Activated CD4-positive, alpha-beta memory T cell treated with anti-CD3 and anti-CD28 coated beads for 36 hours (primary cell): ENCODE results near the gene CARD19. TPM values are rescaled to one million over a fixed set of nuclear protein-coding genes. Genes with fewer than 3 reads are reported as not detected.

ENCODE experiments used
- CTCF ChIA-PET: fragments of 350-600 bp; sonication (Branson Sonifier 250); formaldehyde crosslinking; loops from one replicate; lab custom pipeline; 2021; ENCODE audit warnings: antibody characterized with exemption, inconsistent platforms; lab: Charles Lee
- POLR2A ChIA-PET: fragments of 350-600 bp; sonication (Branson Sonifier 250); formaldehyde crosslinking; loops from one replicate; lab custom pipeline; 2021; ENCODE audit warnings: antibody characterized with exemption; lab: Charles Lee
- DNase-seq: peaks from one replicate; pipeline ENCODE4 v3.0.0-alpha.2; 2020
- H3K27ac Mint-ChIP-seq: one replicate; pipeline ENCODE4 v1.8.0; 2021; ENCODE audit warnings: mixed read lengths
- H3K27me3 Mint-ChIP-seq: one replicate; pipeline ENCODE4 v1.8.0; 2021; ENCODE audit warnings: mixed read lengths
- H3K36me3 Mint-ChIP-seq: one replicate; pipeline ENCODE4 v1.8.0; 2021; ENCODE audit warnings: mixed read lengths
- H3K4me1 Mint-ChIP-seq: one replicate; pipeline ENCODE4 v1.8.0; 2021; ENCODE audit warnings: low read depth, mixed read lengths
- H3K4me3 Mint-ChIP-seq: one replicate; pipeline ENCODE4 v1.8.0; 2021; ENCODE audit warnings: mild to moderate bottlenecking, mixed read lengths
- H3K9me3 Mint-ChIP-seq: one replicate; pipeline ENCODE4 v1.8.0; 2021; ENCODE audit warnings: mixed read lengths
- intact Hi-C: fragments of 100-400 bp; cut with micrococcal nuclease; formaldehyde crosslinking; loops from one replicate; pipeline ENCODE4 v1.15.1; 2023
- total RNA-seq, 2 experiments: library from RNA; stranded (reverse); gene quantifications; one replicate each; pipeline ENCODE4 v1.2.3, GENCODE V29; 2021

CARD19 gene
- total RNA-seq: 10 to 100 TPM; 77.9 to 80.0 TPM

GRCh38 chr9:93096131-93096802 is at the start of gene CARD19:
Gene CARD19, plus strand, starts transcription at chr9:93096217. Its CDS starts 129 bp downstream, at chr9:93096346.
- CTCF ChIA-PET: interaction anchor here (1.1 to 5.6 kb wide), 4 partner anchors 12 to 141 kb away, joined by 3 to 39 read pairs (median 6); no protein-coding TSS in a partner anchor
- peaks cover 70% of the 10 kb centered on the region for H3K4me1 Mint-ChIP-seq
- peak; percentile 66 for DNase-seq
- intact Hi-C loops: loop anchor here (2.0 to 10.0 kb wide), 7 partner anchors 39 to 471 kb away; partner anchors contain the start of genes BICD2, FAM120A, FAM120AOS and NINJ1
- H3K27me3 Mint-ChIP-seq: no peaks in the 10 kb centered on the region
- peaks cover 16% of the 10 kb centered on the region for H3K9me3 Mint-ChIP-seq
- POLR2A ChIA-PET: interaction anchor here (1.5 to 1.8 kb wide), 2 partner anchors 13 to 32 kb away, joined by 6 to 10 read pairs; no protein-coding TSS in a partner anchor
- peak within 1 kb of the TSS; percentile 88 for H3K4me3 Mint-ChIP-seq
- H3K36me3 Mint-ChIP-seq: peaks cover 14% of the 10 kb centered on the region
- H3K27ac Mint-ChIP-seq: peak within 1 kb of the TSS; percentile 98

- H3K27me3 Mint-ChIP-seq: no peaks in the 10 kb centered on the region
- no peaks in the 10 kb centered on the region for H3K36me3 Mint-ChIP-seq
- no peak overlapping the region for H3K4me3 Mint-ChIP-seq
- no peak overlapping the region for H3K27ac Mint-ChIP-seq
- ChIA-PET POLR2A (interaction anchor here (1.2 kb wide), 1 partner anchor 8 kb away, joined by 3 read pairs; no protein-coding TSS in a partner anchor), CTCF (no interaction called here)
- no peak for DNase-seq
- H3K9me3 Mint-ChIP-seq: no peaks in the 10 kb centered on the region
- peaks cover 6% of the 10 kb centered on the region for H3K4me1 Mint-ChIP-seq
- intact Hi-C loops: no loop called here
Measured at GRCh38 chr9:93048566-93049448, 47.2 kb upstream of the CARD19 start.

GRCh38 chr9:93049491-93049890 is 46.5 kb upstream of the CARD19 start:
- Mint-ChIP-seq H3K27ac (no peak overlapping the region), H3K9me3 (no peaks in the 10 kb centered on the region), H3K36me3 (no peaks in the 10 kb centered on the region), H3K4me3 (no peak overlapping the region), H3K4me1 (peaks cover 4% of the 10 kb centered on the region), H3K27me3 (no peaks in the 10 kb centered on the region)
- POLR2A ChIA-PET: no interaction called here
- CTCF ChIA-PET: no interaction called here
- intact Hi-C loops: no loop called here
- no peak for DNase-seq

GRCh38 chr9:93050231-93050630 is 45.8 kb upstream of the CARD19 start:
- intact Hi-C loops: no loop called here
- POLR2A ChIA-PET: interaction anchor here (2.3 kb wide), 1 partner anchor 15 kb away, joined by 7 read pairs; no protein-coding TSS in a partner anchor
- CTCF ChIA-PET: interaction anchor here (1.2 kb wide), 1 partner anchor 13 kb away, joined by 3 read pairs; no protein-coding TSS in a partner anchor
- no peaks in the 10 kb centered on the region for H3K27me3 Mint-ChIP-seq
- peaks cover 7% of the 10 kb centered on the region for H3K4me1 Mint-ChIP-seq
- H3K9me3 Mint-ChIP-seq: no peaks in the 10 kb centered on the region
- no peak overlapping the region for H3K27ac Mint-ChIP-seq
- DNase-seq: no peak
- H3K36me3 Mint-ChIP-seq: no peaks in the 10 kb centered on the region
- no peak overlapping the region for H3K4me3 Mint-ChIP-seq

GRCh38 chr9:93051680-93052089 is 44.3 kb upstream of the CARD19 start:
- Mint-ChIP-seq H3K4me3 (no peak overlapping the region), H3K9me3 (no peaks in the 10 kb centered on the region), H3K36me3 (no peaks in the 10 kb centered on the region), H3K27me3 (no peaks in the 10 kb centered on the region), H3K27ac (no peak overlapping the region), H3K4me1 (peaks cover 7% of the 10 kb centered on the region)
- ChIA-PET POLR2A (interaction anchor here (2.3 kb wide), 1 partner anchor 13 kb away, joined by 7 read pairs; no protein-coding TSS in a partner anchor), CTCF (interaction anchor here (0.7 kb wide), 1 partner anchor 48 kb away, joined by 3 read pairs; no protein-coding TSS in a partner anchor)
- intact Hi-C loops: no loop called here
- DNase-seq: no peak

GRCh38 chr9:93052791-93053540 is 43.1 kb upstream of the CARD19 start:
- DNase-seq: no peak
- intact Hi-C loops: no loop called here
- H3K27ac Mint-ChIP-seq: no peak overlapping the region
- POLR2A ChIA-PET: interaction anchor here (2.3 kb wide), 1 partner anchor 12 kb away, joined by 7 read pairs; no protein-coding TSS in a partner anchor
- H3K36me3 Mint-ChIP-seq: no peaks in the 10 kb centered on the region
- H3K4me3 Mint-ChIP-seq: no peak overlapping the region
- H3K9me3 Mint-ChIP-seq: no peaks in the 10 kb centered on the region
- peaks cover 11% of the 10 kb centered on the region for H3K4me1 Mint-ChIP-seq
- CTCF ChIA-PET: interaction anchor here (1.3 kb wide), 1 partner anchor 56 kb away, joined by 3 read pairs; no protein-coding TSS in a partner anchor
- no peaks in the 10 kb centered on the region for H3K27me3 Mint-ChIP-seq

GRCh38 chr9:93053781-93054331 is 42.2 kb upstream of the CARD19 start:
- Mint-ChIP-seq H3K27me3 (no peaks in the 10 kb centered on the region), H3K4me1 (peaks cover 9% of the 10 kb centered on the region), H3K27ac (no peak overlapping the region), H3K36me3 (no peaks in the 10 kb centered on the region), H3K9me3 (no peaks in the 10 kb centered on the region), H3K4me3 (no peak overlapping the region)
- intact Hi-C loops: no loop called here
- POLR2A ChIA-PET: no interaction called here
- CTCF ChIA-PET: no interaction called here
- no peak for DNase-seq

GRCh38 chr9:93054758-93055704 is 41.0 kb upstream of the CARD19 start:
- ChIA-PET POLR2A (no interaction called here), CTCF (no interaction called here)
- H3K4me3 Mint-ChIP-seq: no peak overlapping the region
- peak overlapping the region; percentile 14 for H3K27ac Mint-ChIP-seq
- no peaks in the 10 kb centered on the region for H3K27me3 Mint-ChIP-seq
- intact Hi-C loops: no loop called here
- H3K9me3 Mint-ChIP-seq: no peaks in the 10 kb centered on the region
- peaks cover 9% of the 10 kb centered on the region for H3K4me1 Mint-ChIP-seq
- DNase-seq: no peak
- peaks cover under 1% of the 10 kb centered on the region for H3K36me3 Mint-ChIP-seq

- no peaks in the 10 kb centered on the region for H3K27me3 Mint-ChIP-seq
- ChIA-PET POLR2A (interaction anchor here (0.9 kb wide), 1 partner anchor 9 kb away, joined by 3 read pairs; no protein-coding TSS in a partner anchor), CTCF (no interaction called here)
- intact Hi-C loops: no loop called here
- H3K4me1 Mint-ChIP-seq: peaks cover 31% of the 10 kb centered on the region
- peak overlapping the region; percentile 9 for H3K27ac Mint-ChIP-seq
- peaks cover 5% of the 10 kb centered on the region for H3K36me3 Mint-ChIP-seq
- no peak overlapping the region for H3K4me3 Mint-ChIP-seq
- H3K9me3 Mint-ChIP-seq: no peaks in the 10 kb centered on the region
- no peak for DNase-seq
Measured at GRCh38 chr9:93057042-93057702, 38.8 kb upstream of the CARD19 start.

GRCh38 chr9:93057703-93058354 is 38.2 kb upstream of the CARD19 start:
- ChIA-PET CTCF (no interaction called here), POLR2A (interaction anchor here (0.9 kb wide), 1 partner anchor 10 kb away, joined by 3 read pairs; no protein-coding TSS in a partner anchor)
- Mint-ChIP-seq H3K4me1 (peaks cover 37% of the 10 kb centered on the region), H3K27me3 (no peaks in the 10 kb centered on the region), H3K9me3 (no peaks in the 10 kb centered on the region), H3K4me3 (peak overlapping the region; percentile 41), H3K27ac (peak overlapping the region; percentile 60), H3K36me3 (peaks cover 9% of the 10 kb centered on the region)
- intact Hi-C loops: no loop called here
- DNase-seq: no peak
